ENCODE results near the gene ZNF275.
"Not testable (repeated sequence)": the region's sequence is repeated elsewhere in the genome, so short reads cannot be mapped to it uniquely, and the experiment has no call there.

Gene ZNF275

GRCh38 chrX:153386097-153386496, 52.1 kb downstream of the ZNF275 start:
- DNase-seq: no peak
- Histone ChIP-seq H3K27me3 (replicated peaks in 2 of 5; ENCODE audit: control insufficient read depth in 4 of 5, insufficient read depth in 5 of 5, low read length in 4 of 5) (peaks cover 0 to 5% (median 0%) of the 10 kb centered on the region in 5 experiments), H3K27ac (ENCODE audit: insufficient read depth in 1 of 2, low read depth in 1 of 2, low read length in 2 of 2, poor library complexity in 1 of 2, severe bottlenecking in 2 of 2) (no peak overlapping the region), H3K4me1 (ENCODE audit: control extremely low read depth in 1 of 4, control insufficient read depth in 4 of 4, insufficient read depth in 4 of 4, low read length in 3 of 4) (peaks cover 0 to 20% (median 7%) of the 10 kb centered on the region in 4 experiments), H3K4me3 (ENCODE audit: control insufficient read depth in 1 of 7, extremely low read depth in 1 of 7, insufficient read depth in 4 of 7, low read depth in 2 of 7, low read length in 6 of 7) (no peak overlapping the region), H3K36me3 (ENCODE audit: control insufficient read depth in 4 of 4, insufficient read depth in 4 of 4, low read length in 3 of 4) (no peaks in the 10 kb centered on the region), H3K9me3 (ENCODE audit: control extremely low read depth in 1 of 5, control insufficient read depth in 4 of 5, insufficient read depth in 2 of 5, low read depth in 1 of 5, low read length in 4 of 5) (peaks cover 0 to 3% (median 0%) of the 10 kb centered on the region in 5 experiments)
- ChIA-PET POLR2A (no interaction called here), CTCF (no interaction called here)
- WGBS (ENCODE audit: insufficient coverage): 86% methylated on average over 2 of the region's 5 CpGs

- Histone ChIP-seq H3K9me3 (ENCODE audit: control extremely low read depth in 1 of 5, control insufficient read depth in 4 of 5, insufficient read depth in 2 of 5, low read depth in 1 of 5, low read length in 4 of 5) (peaks cover 0 to 8% (median 0%) of the 10 kb centered on the region in 5 experiments), H3K4me3 (ENCODE audit: control insufficient read depth in 1 of 7, extremely low read depth in 1 of 7, insufficient read depth in 4 of 7, low read depth in 2 of 7, low read length in 6 of 7) (no peak overlapping the region), H3K27me3 (replicated peaks in 2 of 5; ENCODE audit: control insufficient read depth in 4 of 5, insufficient read depth in 5 of 5, low read length in 4 of 5) (peaks cover 0 to 5% (median 0%) of the 10 kb centered on the region in 5 experiments), H3K36me3 (ENCODE audit: control insufficient read depth in 4 of 4, insufficient read depth in 4 of 4, low read length in 3 of 4) (no peaks in the 10 kb centered on the region), H3K4me1 (ENCODE audit: control extremely low read depth in 1 of 4, control insufficient read depth in 4 of 4, insufficient read depth in 4 of 4, low read length in 3 of 4) (peaks cover 0 to 9% (median 2%) of the 10 kb centered on the region in 4 experiments), H3K27ac (ENCODE audit: insufficient read depth in 1 of 2, low read depth in 1 of 2, low read length in 2 of 2, poor library complexity in 1 of 2, severe bottlenecking in 2 of 2) (no peak overlapping the region)
- CTCF ChIA-PET: no interaction called here
- POLR2A ChIA-PET: interaction anchor here (0.5 to 0.7 kb wide), 2 partner anchors 52 to 136 kb away, joined by 3 read pairs; no protein-coding TSS in a partner anchor
- WGBS (ENCODE audit: insufficient coverage): 77% methylated on average over 4 of the region's 5 CpGs
- DNase-seq: no peak
Measured at GRCh38 chrX:153387345-153387744, 53.4 kb downstream of the ZNF275 start.

DNA sequence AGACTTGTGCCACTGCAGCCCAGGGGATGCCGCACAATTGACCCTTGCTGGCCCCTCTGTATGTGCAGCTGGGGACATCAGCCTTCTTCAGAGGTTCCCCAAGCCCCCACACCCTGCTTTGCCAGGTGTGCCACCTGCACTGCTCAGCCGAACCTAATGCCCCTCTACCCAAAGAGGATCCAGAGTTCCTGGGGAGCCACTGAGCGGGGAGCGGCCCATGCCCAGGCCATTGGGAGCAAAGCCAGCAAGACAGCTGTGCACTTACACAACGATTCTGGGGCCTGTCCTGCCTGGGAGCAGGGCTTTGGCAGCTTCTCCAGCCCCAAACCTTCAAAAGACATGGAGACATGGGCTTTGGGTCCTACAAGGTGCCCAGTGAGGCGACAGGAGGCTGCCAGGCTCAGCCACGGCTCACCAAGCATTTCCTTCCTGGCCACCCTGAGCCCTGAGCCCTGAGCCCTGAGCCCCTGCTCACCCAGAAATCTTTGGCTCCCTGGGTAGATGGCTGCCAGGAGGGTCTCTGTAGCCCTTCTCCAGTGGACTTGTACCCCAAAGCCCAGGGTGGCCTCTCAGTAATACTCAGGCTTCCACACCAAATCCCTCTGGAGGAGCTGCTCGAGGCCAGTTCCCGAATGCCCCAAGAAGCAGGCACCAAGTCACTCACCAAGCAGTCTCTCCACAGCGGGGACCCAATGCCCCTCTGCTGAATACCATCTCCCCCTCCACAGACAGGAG, 54.2 kb downstream of the ZNF275 start:
- Histone ChIP-seq H3K27ac (ENCODE audit: insufficient read depth in 1 of 2, low read depth in 1 of 2, low read length in 2 of 2, poor library complexity in 1 of 2, severe bottlenecking in 2 of 2) (no peak overlapping the region), H3K4me3 (ENCODE audit: control insufficient read depth in 1 of 7, extremely low read depth in 1 of 7, insufficient read depth in 4 of 7, low read depth in 2 of 7, low read length in 6 of 7) (no peak overlapping the region), H3K9me3 (ENCODE audit: control extremely low read depth in 1 of 5, control insufficient read depth in 4 of 5, insufficient read depth in 2 of 5, low read depth in 1 of 5, low read length in 4 of 5) (peaks cover 0 to 8% (median 0%) of the 10 kb centered on the region in 5 experiments), H3K36me3 (ENCODE audit: control insufficient read depth in 4 of 4, insufficient read depth in 4 of 4, low read length in 3 of 4) (no peaks in the 10 kb centered on the region), H3K4me1 (ENCODE audit: control extremely low read depth in 1 of 4, control insufficient read depth in 4 of 4, insufficient read depth in 4 of 4, low read length in 3 of 4) (peaks cover 0 to 9% (median 2%) of the 10 kb centered on the region in 4 experiments), H3K27me3 (replicated peaks in 2 of 5; ENCODE audit: control insufficient read depth in 4 of 5, insufficient read depth in 5 of 5, low read length in 4 of 5) (peaks cover 0 to 5% (median 0%) of the 10 kb centered on the region in 5 experiments)
- 84% methylated on average over 9 of the region's 10 CpGs for WGBS (ENCODE audit: insufficient coverage)
- ChIA-PET CTCF (interaction anchor here (0.8 to 1.1 kb wide), 2 partner anchors 11 to 15 kb away, joined by 3 read pairs; no protein-coding TSS in a partner anchor), POLR2A (no interaction called here)
- no peak for DNase-seq

GRCh38 chrX:153388722-153389459, 54.9 kb downstream of the ZNF275 start:
- Histone ChIP-seq H3K4me1 (ENCODE audit: control extremely low read depth in 1 of 4, control insufficient read depth in 4 of 4, insufficient read depth in 4 of 4, low read length in 3 of 4) (peaks cover 0 to 11% (median 2%) of the 10 kb centered on the region in 4 experiments), H3K36me3 (ENCODE audit: control insufficient read depth in 4 of 4, insufficient read depth in 4 of 4, low read length in 3 of 4) (no peaks in the 10 kb centered on the region), H3K27ac (ENCODE audit: insufficient read depth in 1 of 2, low read depth in 1 of 2, low read length in 2 of 2, poor library complexity in 1 of 2, severe bottlenecking in 2 of 2) (no peak overlapping the region), H3K9me3 (ENCODE audit: control extremely low read depth in 1 of 5, control insufficient read depth in 4 of 5, insufficient read depth in 2 of 5, low read depth in 1 of 5, low read length in 4 of 5) (peaks cover 0 to 8% (median 0%) of the 10 kb centered on the region in 5 experiments), H3K27me3 (replicated peaks in 2 of 5; ENCODE audit: control insufficient read depth in 4 of 5, insufficient read depth in 5 of 5, low read length in 4 of 5) (peaks cover 0 to 5% (median 0%) of the 10 kb centered on the region in 5 experiments), H3K4me3 (ENCODE audit: control insufficient read depth in 1 of 7, extremely low read depth in 1 of 7, insufficient read depth in 4 of 7, low read depth in 2 of 7, low read length in 6 of 7) (no peak overlapping the region)
- WGBS (ENCODE audit: insufficient coverage): 87% methylated on average over 7 of the region's 14 CpGs
- ChIA-PET POLR2A (no interaction called here), CTCF (interaction anchor here (0.8 to 1.1 kb wide), 2 partner anchors 11 to 16 kb away, joined by 3 read pairs; no protein-coding TSS in a partner anchor)
- DNase-seq: no peak

GRCh38 chrX:153389460-153389768, 55.5 kb downstream of the ZNF275 start:
- H3K27ac ChIP-seq (ENCODE audit: insufficient read depth in 1 of 2, low read depth in 1 of 2, low read length in 2 of 2, poor library complexity in 1 of 2, severe bottlenecking in 2 of 2); H3K9me3 ChIP-seq (ENCODE audit: control extremely low read depth in 1 of 5, control insufficient read depth in 4 of 5, insufficient read depth in 2 of 5, low read depth in 1 of 5, low read length in 4 of 5); DNase-seq; H3K4me3 ChIP-seq (ENCODE audit: control insufficient read depth in 1 of 7, extremely low read depth in 1 of 7, insufficient read depth in 4 of 7, low read depth in 2 of 7, low read length in 6 of 7); H3K36me3 ChIP-seq (ENCODE audit: control insufficient read depth in 4 of 4, insufficient read depth in 4 of 4, low read length in 3 of 4); POLR2A ChIA-PET; H3K27me3 ChIP-seq (replicated peaks in 2 of 5; ENCODE audit: control insufficient read depth in 4 of 5, insufficient read depth in 5 of 5, low read length in 4 of 5): not testable (repeated sequence)
- H3K4me1 ChIP-seq (ENCODE audit: control extremely low read depth in 1 of 4, control insufficient read depth in 4 of 4, insufficient read depth in 4 of 4, low read length in 3 of 4): peaks cover 0 to 16% (median 3%) of the 10 kb centered on the region in 4 experiments
- WGBS (ENCODE audit: insufficient coverage): 100% methylated on average over 1 of the region's 6 CpGs
- CTCF ChIA-PET: interaction anchor here (1.1 kb wide), 1 partner anchor 10 kb away, joined by 3 read pairs; no protein-coding TSS in a partner anchor

GRCh38 chrX:153392642-153393321, 58.8 kb downstream of the ZNF275 start:
- CTCF ChIA-PET: no interaction called here
- POLR2A ChIA-PET: no interaction called here
- Histone ChIP-seq H3K4me3 (ENCODE audit: control insufficient read depth in 1 of 7, extremely low read depth in 1 of 7, insufficient read depth in 4 of 7, low read depth in 2 of 7, low read length in 6 of 7) (no peak overlapping the region), H3K27me3 (replicated peaks in 2 of 5; ENCODE audit: control insufficient read depth in 4 of 5, insufficient read depth in 5 of 5, low read length in 4 of 5) (peaks cover 0 to 10% (median 0%) of the 10 kb centered on the region in 5 experiments), H3K9me3 (ENCODE audit: control extremely low read depth in 1 of 5, control insufficient read depth in 4 of 5, insufficient read depth in 2 of 5, low read depth in 1 of 5, low read length in 4 of 5) (peaks cover 0 to 8% (median 0%) of the 10 kb centered on the region in 5 experiments), H3K4me1 (ENCODE audit: control extremely low read depth in 1 of 4, control insufficient read depth in 4 of 4, insufficient read depth in 4 of 4, low read length in 3 of 4) (peaks cover 0 to 26% (median 14%) of the 10 kb centered on the region in 4 experiments), H3K36me3 (ENCODE audit: control insufficient read depth in 4 of 4, insufficient read depth in 4 of 4, low read length in 3 of 4) (no peaks in the 10 kb centered on the region), H3K27ac (ENCODE audit: insufficient read depth in 1 of 2, low read depth in 1 of 2, low read length in 2 of 2, poor library complexity in 1 of 2, severe bottlenecking in 2 of 2) (no peak overlapping the region)
- no peak for DNase-seq
- 93% methylated on average over 15 of the region's 16 CpGs for WGBS (ENCODE audit: insufficient coverage)
